ENCODE data around the gene PEBP1.

The PEBP1 gene

GRCh38 chr12:118135788-118136558 is at the start of gene PEBP1:
TSS of gene PEBP1 (plus strand) at chr12:118136124. CDS start at chr12:118136210, 86 bp downstream.
- no peak within 1 kb of the TSS for H3K27ac ChIP-seq (ENCODE audit: low read length)
- no peaks in the 10 kb centered on the region for H3F3A ChIP-seq (ENCODE audit: insufficient read depth, low read length)
- H3K9ac ChIP-seq (ENCODE audit: low read length) = peak within 1 kb of the TSS; percentile 78
- no peaks in the 10 kb centered on the region for H3K27me3 ChIP-seq (replicated peaks; ENCODE audit: insufficient read depth, low read length)
- no peaks in the 10 kb centered on the region for H3K9me3 ChIP-seq (replicated peaks; ENCODE audit: insufficient read depth, low read length)
- H3K4me3 ChIP-seq (ENCODE audit: low read length) = peak within 1 kb of the TSS; percentile 77
- peaks cover 17% of the 10 kb centered on the region for H3K79me2 ChIP-seq (ENCODE audit: low read length)
- H4K20me1 ChIP-seq (ENCODE audit: insufficient read depth, low read length) = no peaks in the 10 kb centered on the region
- TF ChIP-seq EZH2phosphoT487 (IDR thresholded peaks at IDR 0.05; ENCODE audit: low read length) (no peak), CTCF (IDR thresholded peaks at IDR 0.05; ENCODE audit: low read length) (no peak), EZH2 (optimal IDR thresholded peaks at IDR 0.05; ENCODE audit: low read depth, low read length) (no peak)
- peak within 1 kb of the TSS; percentile 61 for H2AFZ ChIP-seq (ENCODE audit: low read length)
- H3K4me1 ChIP-seq (ENCODE audit: low read length) = no peaks in the 10 kb centered on the region
- peak within 1 kb of the TSS; percentile 52 for H3K4me2 ChIP-seq (ENCODE audit: low read depth, low read length)
- no peaks in the 10 kb centered on the region for H3K9me2 ChIP-seq (replicated peaks; ENCODE audit: insufficient read depth, low read length)
- no peaks in the 10 kb centered on the region for H3K36me3 ChIP-seq (replicated peaks; ENCODE audit: insufficient read depth, low read length)
- peak; percentile 76 for DNase-seq

- no peaks in the 10 kb centered on the region for H4K20me1 ChIP-seq (ENCODE audit: insufficient read depth, low read length)
- H3K27ac ChIP-seq (ENCODE audit: low read length) = no peak overlapping the region
- no peaks in the 10 kb centered on the region for H3K27me3 ChIP-seq (replicated peaks; ENCODE audit: insufficient read depth, low read length)
- no peaks in the 10 kb centered on the region for H3F3A ChIP-seq (ENCODE audit: insufficient read depth, low read length)
- TF ChIP-seq CTCF (IDR thresholded peaks at IDR 0.05; ENCODE audit: low read length) (no peak), EZH2phosphoT487 (IDR thresholded peaks at IDR 0.05; ENCODE audit: low read length) (no peak), EZH2 (optimal IDR thresholded peaks at IDR 0.05; ENCODE audit: low read depth, low read length) (no peak)
- H3K9ac ChIP-seq (ENCODE audit: low read length) = no peak overlapping the region
- no peaks in the 10 kb centered on the region for H3K9me3 ChIP-seq (replicated peaks; ENCODE audit: insufficient read depth, low read length)
- H3K4me2 ChIP-seq (ENCODE audit: low read depth, low read length) = no peak overlapping the region
- DNase-seq = no peak
- H3K79me2 ChIP-seq (ENCODE audit: low read length) = no peaks in the 10 kb centered on the region
- no peak overlapping the region for H3K4me3 ChIP-seq (ENCODE audit: low read length)
- H2AFZ ChIP-seq (ENCODE audit: low read length) = no peak overlapping the region
- H3K9me2 ChIP-seq (replicated peaks; ENCODE audit: insufficient read depth, low read length) = no peaks in the 10 kb centered on the region
- no peaks in the 10 kb centered on the region for H3K36me3 ChIP-seq (replicated peaks; ENCODE audit: insufficient read depth, low read length)
- H3K4me1 ChIP-seq (ENCODE audit: low read length) = no peaks in the 10 kb centered on the region
Measured at GRCh38 chr12:118089782-118090181, 46.1 kb upstream of the PEBP1 start.

- Histone ChIP-seq H2AFZ (ENCODE audit: low read length) (no peak overlapping the region), H3K27ac (ENCODE audit: low read length) (no peak overlapping the region), H3K9me2 (replicated peaks; ENCODE audit: insufficient read depth, low read length) (no peaks in the 10 kb centered on the region), H3K9ac (ENCODE audit: low read length) (no peak overlapping the region), H4K20me1 (ENCODE audit: insufficient read depth, low read length) (no peaks in the 10 kb centered on the region), H3K79me2 (ENCODE audit: low read length) (no peaks in the 10 kb centered on the region), H3K4me3 (ENCODE audit: low read length) (no peak overlapping the region), H3K9me3 (replicated peaks; ENCODE audit: insufficient read depth, low read length) (no peaks in the 10 kb centered on the region), H3K4me2 (ENCODE audit: low read depth, low read length) (no peak overlapping the region), H3K36me3 (replicated peaks; ENCODE audit: insufficient read depth, low read length) (no peaks in the 10 kb centered on the region), H3K4me1 (ENCODE audit: low read length) (no peaks in the 10 kb centered on the region), H3F3A (ENCODE audit: insufficient read depth, low read length) (no peaks in the 10 kb centered on the region), H3K27me3 (replicated peaks; ENCODE audit: insufficient read depth, low read length) (no peaks in the 10 kb centered on the region)
- DNase-seq = no peak
- no peak for TF ChIP-seq CTCF (IDR thresholded peaks at IDR 0.05; ENCODE audit: low read length)
- TF ChIP-seq EZH2 (optimal IDR thresholded peaks at IDR 0.05; ENCODE audit: low read depth, low read length) = no peak
- no peak for TF ChIP-seq EZH2phosphoT487 (IDR thresholded peaks at IDR 0.05; ENCODE audit: low read length)
Measured at GRCh38 chr12:118094039-118094438, 41.9 kb upstream of the PEBP1 start.
